WTC11 (cell line): ENCODE measurements around the gene TMEM108. TPM values are rescaled to one million over a fixed set of nuclear protein-coding genes. Genes with fewer than 3 reads are reported as not detected.

Experiments
- ATAC-seq: fragments of 200-7000 bp; cut with Tn5 transposase; 2 replicates; pipeline ENCODE4 v1.10.0; 2021; ENCODE audit warnings: mild to moderate bottlenecking, moderate library complexity
- CTCF ChIA-PET: fragments of 300-600 bp; sonication (Branson Sonifier 250); formaldehyde crosslinking; loops from one replicate; lab custom pipeline; 2021; ENCODE audit warnings: antibody characterized with exemption; lab: Charles Lee
- POLR2A ChIA-PET: fragments of 350-600 bp; sonication (Branson Sonifier 250); formaldehyde crosslinking; loops from one replicate; lab custom pipeline; 2021; ENCODE audit warnings: antibody characterized with exemption; lab: Charles Lee
- DNase-seq: peaks from one replicate; pipeline ENCODE4 v3.0.0; 2021; ENCODE audit warnings: low spot score
- H3K27ac Mint-ChIP-seq: 2 replicates; pipeline ENCODE4 v1.8.0; 2021; ENCODE audit warnings: mixed read lengths
- H3K27me3 Mint-ChIP-seq: 2 replicates; pipeline ENCODE4 v1.8.0; 2021; ENCODE audit warnings: low read depth, mild to moderate bottlenecking, moderate library complexity, mixed read lengths
- H3K36me3 Mint-ChIP-seq: 2 replicates; pipeline ENCODE4 v1.8.0; 2021; ENCODE audit warnings: mixed read lengths
- H3K4me1 Mint-ChIP-seq: 2 replicates; pipeline ENCODE4 v1.8.0; 2022; ENCODE audit warnings: mixed read lengths
- H3K4me3 Mint-ChIP-seq: 2 replicates; pipeline ENCODE4 v1.8.0; 2021; ENCODE audit warnings: mild to moderate bottlenecking, moderate library complexity, mixed read lengths
- H3K9me3 Mint-ChIP-seq: 2 replicates; pipeline ENCODE4 v1.8.0; 2021; ENCODE audit warnings: mixed read lengths
- ATF6 ChIP-seq: sonication (generic); formaldehyde crosslinking; IDR thresholded peaks from 2 replicates; pipeline ENCODE4 v1.8.1; 2023; ENCODE audit warnings: mild to moderate bottlenecking, missing genetic modification reagents
- CDX4 ChIP-seq: fragments of 250-450 bp; sonication (Bioruptor Pico); IDR thresholded peaks from 2 replicates; pipeline ENCODE4 v1.9.0; 2021; ENCODE audit warnings: moderate library complexity, mild to moderate bottlenecking, inconsistent platforms, borderline replicate concordance
- CREB1 ChIP-seq: sonication (generic); formaldehyde crosslinking; IDR thresholded peaks from 2 replicates; pipeline ENCODE4 v1.8.0; 2023; ENCODE audit warnings: mild to moderate bottlenecking, missing genetic modification reagents
- CREM ChIP-seq: sonication (generic); formaldehyde crosslinking; IDR thresholded peaks from 2 replicates; pipeline ENCODE4 v1.8.1; 2022; ENCODE audit warnings: mild to moderate bottlenecking, missing genetic modification reagents, moderate library complexity
- E2F4 ChIP-seq: sonication (generic); formaldehyde crosslinking; IDR thresholded peaks from 2 replicates; pipeline ENCODE4 v1.8.1; 2022; ENCODE audit warnings: low read depth, mild to moderate bottlenecking, moderate library complexity, missing genetic modification reagents, borderline replicate concordance
- FOXP4 ChIP-seq: sonication (generic); formaldehyde crosslinking; IDR thresholded peaks from 2 replicates; pipeline ENCODE4 v1.8.0; 2022; ENCODE audit warnings: mild to moderate bottlenecking, missing genetic modification reagents
- GRHL2 ChIP-seq: fragments of 250-450 bp; sonication (Bioruptor Pico); IDR thresholded peaks from 2 replicates; pipeline ENCODE4 v1.8.0; 2022; ENCODE audit warnings: mild to moderate bottlenecking, moderate library complexity; ENCODE audit not compliant: insufficient replicate concordance, severe bottlenecking
- JUN ChIP-seq: sonication (generic); formaldehyde crosslinking; IDR thresholded peaks from 2 replicates; pipeline ENCODE4 v1.8.0; 2023; ENCODE audit warnings: mild to moderate bottlenecking, missing genetic modification reagents
- MLX ChIP-seq: sonication (generic); formaldehyde crosslinking; IDR thresholded peaks from 2 replicates; pipeline ENCODE4 v1.8.1; 2023; ENCODE audit warnings: mild to moderate bottlenecking, missing genetic modification reagents, moderate library complexity
- RORB ChIP-seq: fragments of 250-450 bp; sonication (Bioruptor Pico); IDR thresholded peaks from 2 replicates; pipeline ENCODE4 v1.9.0; 2021; ENCODE audit warnings: mild to moderate bottlenecking
- ZNF281 ChIP-seq: sonication (generic); formaldehyde crosslinking; IDR thresholded peaks from 2 replicates; pipeline ENCODE4 v1.8.0; 2023; ENCODE audit warnings: mild to moderate bottlenecking, missing genetic modification reagents
- total RNA-seq: library from RNA; stranded (reverse); gene quantifications from 3 replicates; pipeline ENCODE4 v1.2.3, GENCODE V29; 2021
- TF ChIP-seq, protein P1 (sequence below): sonication (generic); formaldehyde crosslinking; IDR thresholded peaks from 2 replicates; pipeline ENCODE4 v1.8.0; 2022; ENCODE audit warnings: mild to moderate bottlenecking, missing genetic modification reagents
- TF ChIP-seq, protein P2 (sequence below): sonication (generic); formaldehyde crosslinking; IDR thresholded peaks from 2 replicates; pipeline ENCODE4 v1.8.1; 2023; ENCODE audit warnings: mild to moderate bottlenecking, moderate library complexity, missing genetic modification reagents
- TF ChIP-seq, protein P3 (sequence below): sonication (generic); formaldehyde crosslinking; IDR thresholded peaks from 2 replicates; pipeline ENCODE4 v1.8.1; 2022; ENCODE audit warnings: missing genetic modification reagents, borderline replicate concordance
- TF ChIP-seq, protein P4 (sequence below): sonication (generic); formaldehyde crosslinking; IDR thresholded peaks from 2 replicates; pipeline ENCODE4 v1.8.0; 2022; ENCODE audit warnings: missing genetic modification reagents

TMEM108 gene
- total RNA-seq, 1 experiment from 2014 or later, result 14.7 TPM

GRCh38 chr3:133354721-133355120 lies 316.5 kb downstream of the TMEM108 start:
- Mint-ChIP-seq H3K4me3 (no peak overlapping the region), H3K4me1 (0 out of 2 replicates have a peak, but pooled peaks cover 2% of the 10 kb centered on the region), H3K9me3 (peaks cover 24% of the 10 kb centered on the region), H3K36me3 (peaks cover 12% of the 10 kb centered on the region), H3K27me3 (no peaks in the 10 kb centered on the region), H3K27ac (no peak overlapping the region)
- DNase-seq (no peak), ATAC-seq (no peak)
- ChIA-PET CTCF (no interaction called here), POLR2A (no interaction called here)
- no peak for TF ChIP-seq ATF6 (CRISPR knock-in tag)
- TF ChIP-seq CREM (CRISPR knock-in tag), result no peak
- no peak for TF ChIP-seq CREB1 (CRISPR knock-in tag)
- no peak for TF ChIP-seq E2F4 (CRISPR knock-in tag)
- TF ChIP-seq GRHL2 (CRISPR knock-in tag), result no peak
- TF ChIP-seq MLX, result no peak
- TF ChIP-seq CDX4 (CRISPR knock-in tag), result no peak

DNA sequence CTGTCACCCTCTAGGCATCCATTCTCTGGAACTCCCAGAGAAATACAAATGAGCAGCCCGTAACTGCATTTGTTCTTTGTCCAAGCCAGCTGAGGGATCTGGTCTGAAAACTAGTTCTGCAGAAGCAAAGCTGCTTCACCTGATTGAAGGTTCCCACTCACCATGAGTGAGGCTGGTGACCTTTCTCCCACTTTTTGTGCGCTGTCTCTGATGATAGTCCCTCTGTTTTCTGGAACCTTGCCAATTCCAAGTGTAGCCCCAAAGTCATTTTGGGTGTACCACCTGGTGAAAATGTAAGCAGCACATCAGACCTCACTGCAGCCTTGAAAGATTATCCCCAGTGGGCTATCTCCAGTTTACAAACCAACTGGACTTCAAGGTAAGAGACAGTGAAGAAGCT lies 322.3 kb downstream of the TMEM108 start:
- ATAC-seq, result no peak
- TF ChIP-seq ZNF281 (CRISPR knock-in tag) (no peak), CREM (CRISPR knock-in tag) (no peak), FOXP4 (CRISPR knock-in tag) (no peak), RORB (CRISPR knock-in tag) (no peak), JUN (no peak), GRHL2 (CRISPR knock-in tag) (no peak)
- TF ChIP-seq, protein P1, sequence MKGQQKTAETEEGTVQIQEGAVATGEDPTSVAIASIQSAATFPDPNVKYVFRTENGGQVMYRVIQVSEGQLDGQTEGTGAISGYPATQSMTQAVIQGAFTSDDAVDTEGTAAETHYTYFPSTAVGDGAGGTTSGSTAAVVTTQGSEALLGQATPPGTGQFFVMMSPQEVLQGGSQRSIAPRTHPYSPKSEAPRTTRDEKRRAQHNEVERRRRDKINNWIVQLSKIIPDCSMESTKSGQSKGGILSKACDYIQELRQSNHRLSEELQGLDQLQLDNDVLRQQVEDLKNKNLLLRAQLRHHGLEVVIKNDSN, result no peak
- TF ChIP-seq, protein P2, sequence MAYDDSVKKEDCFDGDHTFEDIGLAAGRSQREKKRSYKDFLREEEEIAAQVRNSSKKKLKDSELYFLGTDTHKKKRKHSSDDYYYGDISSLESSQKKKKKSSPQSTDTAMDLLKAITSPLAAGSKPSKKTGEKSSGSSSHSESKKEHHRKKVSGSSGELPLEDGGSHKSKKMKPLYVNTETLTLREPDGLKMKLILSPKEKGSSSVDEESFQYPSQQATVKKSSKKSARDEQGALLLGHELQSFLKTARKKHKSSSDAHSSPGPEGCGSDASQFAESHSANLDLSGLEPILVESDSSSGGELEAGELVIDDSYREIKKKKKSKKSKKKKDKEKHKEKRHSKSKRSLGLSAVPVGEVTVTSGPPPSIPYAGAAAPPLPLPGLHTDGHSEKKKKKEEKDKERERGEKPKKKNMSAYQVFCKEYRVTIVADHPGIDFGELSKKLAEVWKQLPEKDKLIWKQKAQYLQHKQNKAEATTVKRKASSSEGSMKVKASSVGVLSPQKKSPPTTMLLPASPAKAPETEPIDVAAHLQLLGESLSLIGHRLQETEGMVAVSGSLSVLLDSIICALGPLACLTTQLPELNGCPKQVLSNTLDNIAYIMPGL (CRISPR knock-in tag), result no peak
- TF ChIP-seq, protein P3, sequence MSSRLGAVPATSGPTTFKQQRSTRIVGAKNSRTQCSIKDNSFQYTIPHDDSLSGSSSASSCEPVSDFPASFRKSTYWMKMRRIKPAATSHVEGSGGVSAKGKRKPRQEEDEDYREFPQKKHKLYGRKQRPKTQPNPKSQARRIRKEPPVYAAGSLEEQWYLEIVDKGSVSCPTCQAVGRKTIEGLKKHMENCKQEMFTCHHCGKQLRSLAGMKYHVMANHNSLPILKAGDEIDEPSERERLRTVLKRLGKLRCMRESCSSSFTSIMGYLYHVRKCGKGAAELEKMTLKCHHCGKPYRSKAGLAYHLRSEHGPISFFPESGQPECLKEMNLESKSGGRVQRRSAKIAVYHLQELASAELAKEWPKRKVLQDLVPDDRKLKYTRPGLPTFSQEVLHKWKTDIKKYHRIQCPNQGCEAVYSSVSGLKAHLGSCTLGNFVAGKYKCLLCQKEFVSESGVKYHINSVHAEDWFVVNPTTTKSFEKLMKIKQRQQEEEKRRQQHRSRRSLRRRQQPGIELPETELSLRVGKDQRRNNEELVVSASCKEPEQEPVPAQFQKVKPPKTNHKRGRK, result no peak
- TF ChIP-seq, protein P4, sequence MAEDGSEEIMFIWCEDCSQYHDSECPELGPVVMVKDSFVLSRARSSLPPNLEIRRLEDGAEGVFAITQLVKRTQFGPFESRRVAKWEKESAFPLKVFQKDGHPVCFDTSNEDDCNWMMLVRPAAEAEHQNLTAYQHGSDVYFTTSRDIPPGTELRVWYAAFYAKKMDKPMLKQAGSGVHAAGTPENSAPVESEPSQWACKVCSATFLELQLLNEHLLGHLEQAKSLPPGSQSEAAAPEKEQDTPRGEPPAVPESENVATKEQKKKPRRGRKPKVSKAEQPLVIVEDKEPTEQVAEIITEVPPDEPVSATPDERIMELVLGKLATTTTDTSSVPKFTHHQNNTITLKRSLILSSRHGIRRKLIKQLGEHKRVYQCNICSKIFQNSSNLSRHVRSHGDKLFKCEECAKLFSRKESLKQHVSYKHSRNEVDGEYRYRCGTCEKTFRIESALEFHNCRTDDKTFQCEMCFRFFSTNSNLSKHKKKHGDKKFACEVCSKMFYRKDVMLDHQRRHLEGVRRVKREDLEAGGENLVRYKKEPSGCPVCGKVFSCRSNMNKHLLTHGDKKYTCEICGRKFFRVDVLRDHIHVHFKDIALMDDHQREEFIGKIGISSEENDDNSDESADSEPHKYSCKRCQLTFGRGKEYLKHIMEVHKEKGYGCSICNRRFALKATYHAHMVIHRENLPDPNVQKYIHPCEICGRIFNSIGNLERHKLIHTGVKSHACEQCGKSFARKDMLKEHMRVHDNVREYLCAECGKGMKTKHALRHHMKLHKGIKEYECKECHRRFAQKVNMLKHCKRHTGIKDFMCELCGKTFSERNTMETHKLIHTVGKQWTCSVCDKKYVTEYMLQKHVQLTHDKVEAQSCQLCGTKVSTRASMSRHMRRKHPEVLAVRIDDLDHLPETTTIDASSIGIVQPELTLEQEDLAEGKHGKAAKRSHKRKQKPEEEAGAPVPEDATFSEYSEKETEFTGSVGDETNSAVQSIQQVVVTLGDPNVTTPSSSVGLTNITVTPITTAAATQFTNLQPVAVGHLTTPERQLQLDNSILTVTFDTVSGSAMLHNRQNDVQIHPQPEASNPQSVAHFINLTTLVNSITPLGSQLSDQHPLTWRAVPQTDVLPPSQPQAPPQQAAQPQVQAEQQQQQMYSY (CRISPR knock-in tag), result no peak

More for the DNA sequence above, 322.3 kb downstream of the TMEM108 start:
- no peaks in the 10 kb centered on the region; the same call in 1 of the 2 replicates for H3K27me3 Mint-ChIP-seq
- peaks cover 10% of the 10 kb centered on the region for H3K4me1 Mint-ChIP-seq
- no peak overlapping the region for H3K4me3 Mint-ChIP-seq
- no peak for DNase-seq
- no peak overlapping the region for H3K27ac Mint-ChIP-seq
- peaks cover 12% of the 10 kb centered on the region for H3K36me3 Mint-ChIP-seq
- peaks cover 18% of the 10 kb centered on the region for H3K9me3 Mint-ChIP-seq
- CTCF ChIA-PET, result no interaction called here
- POLR2A ChIA-PET, result no interaction called here
